HEK293 (cell line): Measurements from ENCODE around the gene SPCS2.

Experiments
- CTCF ChIA-PET: fragments of 350-600 bp; formaldehyde crosslinking; extraction: SDS; loops from one replicate; lab custom pipeline; 2021; ENCODE audit warnings: antibody characterized with exemption; lab: Yijun Ruan, JAX
- POLR2A ChIA-PET: fragments of 300-600 bp; formaldehyde crosslinking; extraction: SDS; loops from one replicate; lab custom pipeline; 2020; ENCODE audit warnings: antibody characterized with exemption, inconsistent platforms; lab: Yijun Ruan, JAX
- H3K27ac ChIP-seq: fragments of 200-500 bp; sonication (Bioruptor generic); 2 replicates; pipeline ENCODE4 v1.5.1; 2014; ENCODE audit warnings: low read depth, low read length, control low read depth, inconsistent platforms; ENCODE audit errors: extremely low read depth
- H3K36me3 ChIP-seq, 2 experiments: fragments of 200-500 bp in 1 of 2; sonication (Bioruptor generic) in 1 of 2; 1 replicate in 1 of 2; 2 replicates in 1 of 2; pipeline ENCODE4 v1.5.1; 2014 to 2017; ENCODE audit warnings: inconsistent platforms in 2 of 2, low read length in 2 of 2; ENCODE audit not compliant: control insufficient read depth in 2 of 2, insufficient read depth in 1 of 2
- H3K4me1 ChIP-seq: fragments of 200-500 bp; sonication (Bioruptor generic); 2 replicates; pipeline ENCODE4 v1.5.1; 2014; ENCODE audit warnings: mild to moderate bottlenecking, low read length, inconsistent platforms; ENCODE audit not compliant: control insufficient read depth, insufficient read depth
- H3K4me3 ChIP-seq: 2 replicates; pipeline ENCODE4 v1.5.1; 2011; ENCODE audit warnings: low read depth, mild to moderate bottlenecking, control low read depth, low read length, moderate library complexity
- H3K9me3 ChIP-seq: fragments of 200-500 bp; sonication (Bioruptor generic); 2 replicates; pipeline ENCODE4 v1.5.1; 2014; ENCODE audit warnings: low read depth, low read length, inconsistent platforms; ENCODE audit not compliant: control insufficient read depth, insufficient read depth
- GLI2 ChIP-seq: fragments of 450-650 bp; formaldehyde crosslinking; IDR thresholded peaks from 2 replicates; pipeline ENCODE4; 2017; ENCODE audit warnings: missing biosample characterization, missing genetic modification characterization, low read depth, borderline replicate concordance
- KLF16 ChIP-seq: fragments of 450-650 bp; formaldehyde crosslinking; IDR thresholded peaks from 2 replicates; pipeline ENCODE4 v1.5.1; 2017; ENCODE audit warnings: missing biosample characterization, missing genetic modification characterization
- KLF7 ChIP-seq: fragments of 450-650 bp; formaldehyde crosslinking; IDR thresholded peaks from 2 replicates; pipeline ENCODE4 v1.5.1; 2016; ENCODE audit warnings: missing biosample characterization, missing genetic modification characterization, borderline replicate concordance
- TCF7L2 ChIP-seq: IDR thresholded peaks from 2 replicates; pipeline ENCODE4 v1.6.1; 2011; ENCODE audit warnings: low read depth, mild to moderate bottlenecking, inconsistent platforms, low read length, moderate library complexity, borderline replicate concordance
- TRIM28 ChIP-seq: IDR thresholded peaks from 2 replicates; pipeline ENCODE4 v1.6.1; 2011; ENCODE audit warnings: low read length, control low read depth, borderline replicate concordance
- ZBTB21 ChIP-seq: fragments of 450-650 bp; formaldehyde crosslinking; IDR thresholded peaks from 2 replicates; pipeline ENCODE4 v1.5.1; 2017; ENCODE audit warnings: missing biosample characterization, missing genetic modification characterization
- ZNF114 ChIP-seq: fragments of 450-650 bp; formaldehyde crosslinking; IDR thresholded peaks from 2 replicates; pipeline ENCODE4 v1.5.0; 2017; ENCODE audit warnings: missing biosample characterization, missing genetic modification characterization
- ZNF19 ChIP-seq: fragments of 450-650 bp; formaldehyde crosslinking; IDR thresholded peaks from 2 replicates; pipeline ENCODE4; 2016; ENCODE audit warnings: missing biosample characterization, missing genetic modification characterization, low read depth
- ZNF221 ChIP-seq: fragments of 450-650 bp; formaldehyde crosslinking; IDR thresholded peaks from 2 replicates; pipeline ENCODE4 v1.5.1; 2017; ENCODE audit warnings: missing biosample characterization, missing genetic modification characterization, borderline replicate concordance
- ZNF366 ChIP-seq: fragments of 450-650 bp; formaldehyde crosslinking; conservative IDR thresholded peaks from 2 replicates; pipeline ENCODE4 v1.5.1; 2016; ENCODE audit warnings: missing biosample characterization, missing genetic modification characterization
- ZNF488 ChIP-seq: fragments of 450-650 bp; formaldehyde crosslinking; IDR thresholded peaks from 2 replicates; pipeline ENCODE4 v1.5.1; 2016; ENCODE audit warnings: missing biosample characterization, missing genetic modification characterization
- ZNF558 ChIP-seq: fragments of 450-650 bp; formaldehyde crosslinking; IDR thresholded peaks from 2 replicates; pipeline ENCODE4 v1.5.1; 2016; ENCODE audit warnings: missing biosample characterization, missing genetic modification characterization
- ZNF621 ChIP-seq: fragments of 450-650 bp; formaldehyde crosslinking; IDR thresholded peaks from 2 replicates; pipeline ENCODE4 v1.5.1; 2017; ENCODE audit warnings: missing biosample characterization, missing genetic modification characterization
- ZNF626 ChIP-seq: fragments of 450-650 bp; sonication (Bioruptor Pico); formaldehyde crosslinking; IDR thresholded peaks from 2 replicates; pipeline ENCODE4 v1.5.1; 2018; ENCODE audit warnings: missing biosample characterization, missing genetic modification characterization, inconsistent platforms
- ZNF660 ChIP-seq: fragments of 450-650 bp; IDR thresholded peaks from 2 replicates; pipeline ENCODE4 v1.5.1; 2018; ENCODE audit warnings: missing biosample characterization, mild to moderate bottlenecking, missing genetic modification characterization
- ZNF837 ChIP-seq: fragments of 450-650 bp; formaldehyde crosslinking; IDR thresholded peaks from 2 replicates; pipeline ENCODE4 v1.5.1; 2016; ENCODE audit warnings: missing biosample characterization, missing genetic modification characterization
- ZSCAN16 ChIP-seq: fragments of 450-650 bp; formaldehyde crosslinking; IDR thresholded peaks from 2 replicates; pipeline ENCODE4 v1.5.1; 2016; ENCODE audit warnings: missing biosample characterization, missing genetic modification characterization
- TF ChIP-seq, protein P1 (sequence below): fragments of 450-650 bp; formaldehyde crosslinking; IDR thresholded peaks from 2 replicates; pipeline ENCODE4 v1.5.1; 2016; ENCODE audit warnings: missing biosample characterization, missing genetic modification characterization
- TF ChIP-seq, protein P2 (sequence below): fragments of 450-650 bp; formaldehyde crosslinking; conservative IDR thresholded peaks from 2 replicates; pipeline ENCODE4 v1.5.1; 2016; ENCODE audit warnings: low read depth, missing biosample characterization, missing genetic modification characterization

The SPCS2 gene

DNA sequence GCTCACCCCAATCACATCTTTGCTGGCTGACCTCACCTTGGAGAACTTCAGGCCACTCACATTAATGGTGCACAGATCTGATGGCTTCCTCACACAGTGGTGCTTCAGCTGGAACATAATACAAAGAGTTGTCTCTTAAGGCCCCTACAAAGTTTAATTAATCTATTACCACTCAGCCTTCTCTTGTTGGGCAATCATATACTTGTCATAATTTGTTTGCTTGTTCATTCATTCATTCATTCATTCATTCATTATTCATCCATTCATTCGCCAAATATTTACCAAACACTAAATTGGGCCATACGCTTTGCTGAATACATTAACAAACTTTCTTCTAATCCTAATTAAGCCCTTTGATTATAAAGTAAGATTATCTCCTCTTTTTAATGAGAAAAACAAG lies 15.3 kb upstream of the SPCS2 start (continued):
- TF ChIP-seq KLF7 (tag by site-specific recombination), result no peak
- TF ChIP-seq ZNF558 (tag by site-specific recombination), result no peak
- TF ChIP-seq ZNF19 (tag by site-specific recombination), result no peak
- no peak for TF ChIP-seq ZNF621 (tag by site-specific recombination)
- TF ChIP-seq ZNF221 (tag by site-specific recombination), result no peak
- no peak for TF ChIP-seq GLI2 (tag by site-specific recombination)
- TF ChIP-seq ZNF366 (tag by site-specific recombination), result no peak

DNA sequence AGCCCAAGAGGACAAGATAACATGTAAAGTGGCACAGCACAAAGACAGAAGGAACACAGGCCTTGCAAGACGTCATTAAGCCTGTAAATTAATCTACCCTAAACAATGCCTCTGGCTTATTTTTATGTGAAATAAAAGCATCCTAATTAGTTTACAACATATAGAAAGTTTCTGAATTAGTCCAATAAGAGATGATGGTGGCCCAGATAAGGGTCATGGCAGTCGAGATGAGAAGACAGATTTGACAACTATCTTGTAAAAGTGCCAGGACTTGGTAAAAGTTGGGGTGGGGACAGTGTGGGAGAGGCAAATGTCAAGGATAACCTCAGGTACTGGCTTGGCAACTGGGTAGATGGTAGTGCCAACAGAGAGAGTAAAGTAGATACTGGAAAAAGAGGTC lies 13.8 kb upstream of the SPCS2 start:
- no peak overlapping the region for H3K4me3 ChIP-seq
- TF ChIP-seq ZBTB21 (tag by site-specific recombination), result no peak
- TF ChIP-seq, all 188 proteins: peak for 0
- H3K4me1 ChIP-seq, result no peaks in the 10 kb centered on the region
- H3K36me3 ChIP-seq, result peaks cover 0 to 50% of the 10 kb centered on the region in 2 experiments; a peak in 1 of 3 replicates
- H3K27ac ChIP-seq, result no peak overlapping the region
- ChIA-PET CTCF (no interaction called here), POLR2A (no interaction called here)
- no peaks in the 10 kb centered on the region for H3K9me3 ChIP-seq

DNA sequence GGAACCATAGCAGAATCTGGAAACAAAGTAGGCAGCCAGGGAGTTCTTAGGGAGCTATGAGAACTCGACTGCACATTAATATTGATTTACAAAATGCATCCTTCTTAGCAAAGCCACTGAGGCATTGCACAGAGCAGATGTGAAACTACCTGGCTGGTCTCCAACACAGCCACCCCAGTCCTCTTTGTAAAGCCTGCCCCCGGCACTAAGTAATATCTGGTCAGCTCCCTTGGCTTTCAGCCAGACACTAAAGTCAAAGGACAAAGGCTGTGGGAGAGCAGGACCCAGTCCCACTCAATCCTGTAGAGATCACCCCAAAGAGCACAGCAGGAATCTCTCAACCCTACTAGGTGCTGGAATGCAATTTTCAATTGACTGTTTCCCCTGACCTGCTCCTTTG lies 13.0 kb upstream of the SPCS2 start:
- Histone ChIP-seq H3K27ac (no peak overlapping the region), H3K4me1 (no peaks in the 10 kb centered on the region), H3K9me3 (no peaks in the 10 kb centered on the region), H3K4me3 (no peak overlapping the region), H3K36me3 (peaks cover 0 to 55% of the 10 kb centered on the region in 2 experiments; a peak in 1 of 3 replicates)
- TF ChIP-seq, protein P1, sequence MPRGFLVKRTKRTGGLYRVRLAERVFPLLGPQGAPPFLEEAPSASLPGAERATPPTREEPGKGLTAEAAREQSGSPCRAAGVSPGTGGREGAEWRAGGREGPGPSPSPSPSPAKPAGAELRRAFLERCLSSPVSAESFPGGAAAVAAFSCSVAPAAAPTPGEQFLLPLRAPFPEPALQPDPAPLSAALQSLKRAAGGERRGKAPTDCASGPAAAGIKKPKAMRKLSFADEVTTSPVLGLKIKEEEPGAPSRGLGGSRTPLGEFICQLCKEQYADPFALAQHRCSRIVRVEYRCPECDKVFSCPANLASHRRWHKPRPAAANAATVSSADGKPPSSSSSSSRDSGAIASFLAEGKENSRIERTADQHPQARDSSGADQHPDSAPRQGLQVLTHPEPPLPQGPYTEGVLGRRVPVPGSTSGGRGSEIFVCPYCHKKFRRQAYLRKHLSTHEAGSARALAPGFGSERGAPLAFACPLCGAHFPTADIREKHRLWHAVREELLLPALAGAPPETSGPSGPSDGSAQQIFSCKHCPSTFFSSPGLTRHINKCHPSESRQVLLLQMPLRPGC (tag by site-specific recombination), result no peak
- TF ChIP-seq TCF7L2, result no peak
- TF ChIP-seq, protein P2, sequence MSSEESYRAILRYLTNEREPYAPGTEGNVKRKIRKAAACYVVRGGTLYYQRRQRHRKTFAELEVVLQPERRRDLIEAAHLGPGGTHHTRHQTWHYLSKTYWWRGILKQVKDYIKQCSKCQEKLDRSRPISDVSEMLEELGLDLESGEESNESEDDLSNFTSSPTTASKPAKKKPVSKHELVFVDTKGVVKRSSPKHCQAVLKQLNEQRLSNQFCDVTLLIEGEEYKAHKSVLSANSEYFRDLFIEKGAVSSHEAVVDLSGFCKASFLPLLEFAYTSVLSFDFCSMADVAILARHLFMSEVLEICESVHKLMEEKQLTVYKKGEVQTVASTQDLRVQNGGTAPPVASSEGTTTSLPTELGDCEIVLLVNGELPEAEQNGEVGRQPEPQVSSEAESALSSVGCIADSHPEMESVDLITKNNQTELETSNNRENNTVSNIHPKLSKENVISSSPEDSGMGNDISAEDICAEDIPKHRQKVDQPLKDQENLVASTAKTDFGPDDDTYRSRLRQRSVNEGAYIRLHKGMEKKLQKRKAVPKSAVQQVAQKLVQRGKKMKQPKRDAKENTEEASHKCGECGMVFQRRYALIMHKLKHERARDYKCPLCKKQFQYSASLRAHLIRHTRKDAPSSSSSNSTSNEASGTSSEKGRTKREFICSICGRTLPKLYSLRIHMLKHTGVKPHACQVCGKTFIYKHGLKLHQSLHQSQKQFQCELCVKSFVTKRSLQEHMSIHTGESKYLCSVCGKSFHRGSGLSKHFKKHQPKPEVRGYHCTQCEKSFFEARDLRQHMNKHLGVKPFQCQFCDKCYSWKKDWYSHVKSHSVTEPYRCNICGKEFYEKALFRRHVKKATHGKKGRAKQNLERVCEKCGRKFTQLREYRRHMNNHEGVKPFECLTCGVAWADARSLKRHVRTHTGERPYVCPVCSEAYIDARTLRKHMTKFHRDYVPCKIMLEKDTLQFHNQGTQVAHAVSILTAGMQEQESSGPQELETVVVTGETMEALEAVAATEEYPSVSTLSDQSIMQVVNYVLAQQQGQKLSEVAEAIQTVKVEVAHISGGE (tag by site-specific recombination), result no peak
- TF ChIP-seq ZBTB21 (tag by site-specific recombination), result no peak
- no peak for TF ChIP-seq ZNF114 (tag by site-specific recombination)
- no peak for TF ChIP-seq ZNF660 (tag by site-specific recombination)
- no peak for TF ChIP-seq ZNF621 (tag by site-specific recombination)
- TF ChIP-seq KLF16 (tag by site-specific recombination), result no peak
- no peak for TF ChIP-seq TRIM28
- no peak for TF ChIP-seq ZSCAN16 (tag by site-specific recombination)
- no peak for TF ChIP-seq ZNF626 (tag by site-specific recombination)
- TF ChIP-seq ZNF837 (tag by site-specific recombination), result no peak
- no peak for TF ChIP-seq ZNF488 (tag by site-specific recombination)
- ChIA-PET POLR2A (no interaction called here), CTCF (no interaction called here)
